DND-41 (cell line): ENCODE data around the gene NCOA5.

ENCODE experiments used
- ATAC-seq: fragments of 200-7000 bp; cut with Tn5 transposase; 3 replicates; pipeline ENCODE4 v1.9.1; 2021; ENCODE audit warnings: low read depth; ENCODE audit not compliant: insufficient read depth
- DNase-seq: peaks from one replicate; pipeline ENCODE4 v3.0.0-alpha.2; 2020
- H2AFZ ChIP-seq: 2 replicates; pipeline ENCODE4 v1.6.0; 2012; ENCODE audit warnings: low read depth, low read length
- H3K27ac ChIP-seq: 2 replicates; pipeline ENCODE4 v1.5.1; 2012; ENCODE audit warnings: low read length, inconsistent platforms
- H3K27me3 ChIP-seq: fragments of 200-600 bp; sonication (generic); 2 replicates; pipeline ENCODE4 v1.6.0; 2012; ENCODE audit warnings: low read length, mild to moderate bottlenecking, inconsistent platforms; ENCODE audit not compliant: insufficient read depth, poor library complexity
- H3K36me3 ChIP-seq: 2 replicates; pipeline ENCODE4 v1.5.1; 2012; ENCODE audit warnings: low read length, inconsistent platforms; ENCODE audit not compliant: insufficient read depth
- H3K4me1 ChIP-seq: 2 replicates; pipeline ENCODE4 v1.5.1; 2012; ENCODE audit warnings: mild to moderate bottlenecking, low read length; ENCODE audit not compliant: insufficient read depth
- H3K4me2 ChIP-seq: 2 replicates; pipeline ENCODE4 v1.6.0; 2012; ENCODE audit warnings: mild to moderate bottlenecking, moderate library complexity, low read length, inconsistent platforms; ENCODE audit not compliant: insufficient read depth
- H3K4me3 ChIP-seq, 2 experiments: fragments of 200-600 bp in 1 of 2; shearing (Covaris generic) in 1 of 2; 2 replicates each; pipeline ENCODE4 v1.5.1; 2012 to 2016; ENCODE audit warnings: inconsistent platforms in 2 of 2, low read length in 2 of 2, mild to moderate bottlenecking in 2 of 2, low read depth in 1 of 2, moderate library complexity in 1 of 2
- H3K79me2 ChIP-seq: 2 replicates; pipeline ENCODE4 v1.6.0; 2012; ENCODE audit warnings: low read length, inconsistent platforms; ENCODE audit not compliant: insufficient read depth
- H3K9ac ChIP-seq: 2 replicates; pipeline ENCODE4 v1.6.0; 2012; ENCODE audit warnings: low read depth, mild to moderate bottlenecking, inconsistent platforms, low read length, moderate library complexity
- H3K9me3 ChIP-seq: 2 replicates; pipeline ENCODE4 v1.5.1; 2012; ENCODE audit warnings: low read length, moderate library complexity, mild to moderate bottlenecking, inconsistent platforms; ENCODE audit not compliant: insufficient read depth, severe bottlenecking
- H4K20me1 ChIP-seq: 2 replicates; pipeline ENCODE4 v1.6.0; 2012; ENCODE audit warnings: low read length; ENCODE audit not compliant: insufficient read depth
- EZH2 ChIP-seq: IDR thresholded peaks from 3 replicates; pipeline ENCODE4 v1.6.1; 2012; ENCODE audit warnings: borderline replicate concordance, low read depth, mild to moderate bottlenecking, moderate library complexity, low read length, inconsistent platforms; ENCODE audit not compliant: severe bottlenecking
- TF ChIP-seq, protein P1 (sequence below): IDR thresholded peaks from 2 replicates; pipeline ENCODE4 v1.5.1; 2012; ENCODE audit warnings: borderline replicate concordance, low read length, moderate library complexity, mild to moderate bottlenecking; ENCODE audit not compliant: poor library complexity, severe bottlenecking; ENCODE audit errors: extremely low read depth

NCOA5 gene

GRCh38 chr20:46108435-46108841 lies 18.7 kb upstream of the NCOA5 start:
- no peak overlapping the region for H3K9ac ChIP-seq
- H3K9me3 ChIP-seq = no peaks in the 10 kb centered on the region
- no peak overlapping the region for H3K27ac ChIP-seq
- no peaks in the 10 kb centered on the region for H3K4me1 ChIP-seq
- no peak overlapping the region for H3K4me3 ChIP-seq
- TF ChIP-seq EZH2 = no peak
- TF ChIP-seq, protein P1, sequence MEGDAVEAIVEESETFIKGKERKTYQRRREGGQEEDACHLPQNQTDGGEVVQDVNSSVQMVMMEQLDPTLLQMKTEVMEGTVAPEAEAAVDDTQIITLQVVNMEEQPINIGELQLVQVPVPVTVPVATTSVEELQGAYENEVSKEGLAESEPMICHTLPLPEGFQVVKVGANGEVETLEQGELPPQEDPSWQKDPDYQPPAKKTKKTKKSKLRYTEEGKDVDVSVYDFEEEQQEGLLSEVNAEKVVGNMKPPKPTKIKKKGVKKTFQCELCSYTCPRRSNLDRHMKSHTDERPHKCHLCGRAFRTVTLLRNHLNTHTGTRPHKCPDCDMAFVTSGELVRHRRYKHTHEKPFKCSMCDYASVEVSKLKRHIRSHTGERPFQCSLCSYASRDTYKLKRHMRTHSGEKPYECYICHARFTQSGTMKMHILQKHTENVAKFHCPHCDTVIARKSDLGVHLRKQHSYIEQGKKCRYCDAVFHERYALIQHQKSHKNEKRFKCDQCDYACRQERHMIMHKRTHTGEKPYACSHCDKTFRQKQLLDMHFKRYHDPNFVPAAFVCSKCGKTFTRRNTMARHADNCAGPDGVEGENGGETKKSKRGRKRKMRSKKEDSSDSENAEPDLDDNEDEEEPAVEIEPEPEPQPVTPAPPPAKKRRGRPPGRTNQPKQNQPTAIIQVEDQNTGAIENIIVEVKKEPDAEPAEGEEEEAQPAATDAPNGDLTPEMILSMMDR = no peak
- H3K4me2 ChIP-seq = no peak overlapping the region
- ATAC-seq = no peak
- no peak for DNase-seq
- peaks cover under 1% of the 10 kb centered on the region; the same call in 1 of the 2 replicates for H4K20me1 ChIP-seq
- H2AFZ ChIP-seq = no peak overlapping the region
- no peaks in the 10 kb centered on the region for H3K79me2 ChIP-seq
- H3K27me3 ChIP-seq = peaks cover 22% of the 10 kb centered on the region
- no peaks in the 10 kb centered on the region for H3K36me3 ChIP-seq

- Histone ChIP-seq H3K4me3 (no peak overlapping the region), H3K4me2 (no peak overlapping the region), H2AFZ (no peak overlapping the region), H4K20me1 (no peaks in the 10 kb centered on the region), H3K27ac (no peak overlapping the region), H3K4me1 (no peaks in the 10 kb centered on the region), H3K27me3 (peaks cover 24% of the 10 kb centered on the region), H3K9ac (no peak overlapping the region), H3K9me3 (no peaks in the 10 kb centered on the region), H3K36me3 (no peaks in the 10 kb centered on the region), H3K79me2 (no peaks in the 10 kb centered on the region)
- DNase-seq (no peak), ATAC-seq (no peak)
- TF ChIP-seq, protein P1 = no peak
- TF ChIP-seq EZH2 = no peak
These were observed 17.3 kb upstream of the NCOA5 start for GRCh38 chr20:46107061-46107460.

DNA sequence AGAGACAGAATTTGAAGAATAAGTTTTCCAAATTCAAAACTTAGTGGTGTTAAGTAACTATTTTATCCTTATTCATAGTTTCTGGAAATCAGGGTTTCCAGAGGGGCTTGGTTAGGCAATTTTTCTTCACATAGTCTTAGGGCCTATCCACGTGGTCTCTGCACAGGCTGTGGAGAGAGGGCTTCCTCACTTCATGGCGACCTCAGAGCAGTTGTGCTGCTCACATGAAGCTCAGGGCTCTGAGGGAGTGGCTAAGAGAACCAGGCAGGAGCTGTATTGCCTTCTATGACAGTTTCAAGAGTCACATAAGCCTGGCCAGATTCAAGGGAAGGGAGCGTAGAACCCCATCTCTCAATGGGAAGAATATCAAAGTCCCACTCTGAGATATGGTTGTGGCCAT lies 14.5 kb upstream of the NCOA5 start:
- ATAC-seq (no peak), DNase-seq (no peak)
- peaks cover 8% of the 10 kb centered on the region for H3K27me3 ChIP-seq
- H3K4me2 ChIP-seq = no peak overlapping the region
- no peaks in the 10 kb centered on the region for H3K9me3 ChIP-seq
- TF ChIP-seq, protein P1 = no peak
- no peak for TF ChIP-seq EZH2
- H3K79me2 ChIP-seq = no peaks in the 10 kb centered on the region
- H2AFZ ChIP-seq = no peak overlapping the region
- H3K36me3 ChIP-seq = no peaks in the 10 kb centered on the region
- no peaks in the 10 kb centered on the region for H4K20me1 ChIP-seq
- no peak overlapping the region for H3K9ac ChIP-seq
- no peak overlapping the region for H3K27ac ChIP-seq
- H3K4me1 ChIP-seq = no peaks in the 10 kb centered on the region
- H3K4me3 ChIP-seq = no peak overlapping the region

- no peak overlapping the region for H3K4me3 ChIP-seq
- no peak overlapping the region for H2AFZ ChIP-seq
- no peak overlapping the region for H3K4me2 ChIP-seq
- ATAC-seq (no peak), DNase-seq (no peak)
- H3K9ac ChIP-seq = no peak overlapping the region
- TF ChIP-seq, protein P1 = no peak
- TF ChIP-seq EZH2 = no peak
- H3K27me3 ChIP-seq = peaks cover 5% of the 10 kb centered on the region
- no peaks in the 10 kb centered on the region for H3K4me1 ChIP-seq
- no peaks in the 10 kb centered on the region for H3K9me3 ChIP-seq
- no peaks in the 10 kb centered on the region for H4K20me1 ChIP-seq
- H3K27ac ChIP-seq = no peak overlapping the region
- H3K79me2 ChIP-seq = no peaks in the 10 kb centered on the region
- H3K36me3 ChIP-seq = no peaks in the 10 kb centered on the region
These were observed 13.2 kb upstream of the NCOA5 start for GRCh38 chr20:46102940-46103339.
